HEK293 (cell line): ENCODE measurements around the gene FOXN3.

Experiments used
- BCL11A ChIP-seq: fragments of 450-650 bp; formaldehyde crosslinking; IDR thresholded peaks from 2 replicates; pipeline ENCODE4 v1.5.1; 2016; ENCODE audit warnings: low read depth, missing biosample characterization, missing genetic modification characterization
- PBX3 ChIP-seq: sonication (generic); formaldehyde crosslinking; IDR thresholded peaks from 2 replicates; pipeline ENCODE4 v1.8.1; 2022; ENCODE audit warnings: mild to moderate bottlenecking, moderate library complexity, missing genetic modification reagents
- SETDB1 ChIP-seq: IDR thresholded peaks from one replicate; pipeline ENCODE4 v1.6.1; 2017; ENCODE audit warnings: mild to moderate bottlenecking, low read length, moderate library complexity, mixed read lengths; ENCODE audit not compliant: insufficient read length
- ZBTB20 ChIP-seq: fragments of 450-650 bp; formaldehyde crosslinking; IDR thresholded peaks from 2 replicates; pipeline ENCODE4 v1.5.1; 2016; ENCODE audit warnings: missing biosample characterization, missing genetic modification characterization
- ZBTB21 ChIP-seq: fragments of 450-650 bp; formaldehyde crosslinking; IDR thresholded peaks from 2 replicates; pipeline ENCODE4 v1.5.1; 2017; ENCODE audit warnings: missing biosample characterization, missing genetic modification characterization
- ZNF157 ChIP-seq: fragments of 450-650 bp; formaldehyde crosslinking; IDR thresholded peaks from 2 replicates; pipeline ENCODE4 v1.5.1; 2016; ENCODE audit warnings: missing biosample characterization, missing genetic modification characterization
- ZNF292 ChIP-seq: fragments of 450-650 bp; formaldehyde crosslinking; IDR thresholded peaks from 2 replicates; pipeline ENCODE4 v1.5.1; 2016; ENCODE audit warnings: low read depth, missing biosample characterization, missing genetic modification characterization, borderline replicate concordance
- ZNF37A ChIP-seq: fragments of 450-650 bp; IDR thresholded peaks from 2 replicates; pipeline ENCODE4 v1.5.1; 2018; ENCODE audit warnings: missing biosample characterization, missing genetic modification characterization
- ZNF548 ChIP-seq: fragments of 450-650 bp; formaldehyde crosslinking; IDR thresholded peaks from 2 replicates; pipeline ENCODE4 v1.5.1; 2016; ENCODE audit warnings: missing biosample characterization, missing genetic modification characterization
- ZNF558 ChIP-seq: fragments of 450-650 bp; formaldehyde crosslinking; IDR thresholded peaks from 2 replicates; pipeline ENCODE4 v1.5.1; 2016; ENCODE audit warnings: missing biosample characterization, missing genetic modification characterization
- ZNF791 ChIP-seq: fragments of 450-650 bp; formaldehyde crosslinking; IDR thresholded peaks from 2 replicates; pipeline ENCODE4 v1.5.1; 2016; ENCODE audit warnings: missing biosample characterization, missing genetic modification characterization
- TF ChIP-seq, protein P1 (sequence below): fragments of 450-650 bp; formaldehyde crosslinking; IDR thresholded peaks from 2 replicates; pipeline ENCODE4 v1.5.1; 2016; ENCODE audit warnings: missing biosample characterization, missing genetic modification characterization
- TF ChIP-seq, protein P2 (sequence below): fragments of 450-650 bp; formaldehyde crosslinking; IDR thresholded peaks from 2 replicates; pipeline ENCODE4 v1.5.1; 2016; ENCODE audit warnings: missing biosample characterization, missing genetic modification characterization

DNA sequence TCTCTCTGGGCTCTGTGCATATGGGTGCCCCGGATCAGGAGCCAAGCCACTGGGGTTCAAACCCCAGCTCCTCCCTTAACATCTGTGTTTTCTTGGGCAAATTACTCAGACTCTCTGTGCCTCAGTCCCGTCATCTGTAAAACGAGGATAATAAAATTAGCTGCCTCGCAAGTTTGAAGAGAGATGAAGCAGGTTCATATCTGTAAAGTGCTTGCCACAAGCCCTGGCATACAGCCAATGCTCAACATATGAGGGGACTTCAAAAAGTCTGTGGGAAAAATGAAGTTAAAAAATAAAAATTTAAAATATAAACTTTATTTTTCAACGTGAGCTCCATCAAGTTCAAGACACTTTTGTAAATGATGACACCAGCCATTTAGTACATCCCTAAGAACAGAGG lies 276.7 kb downstream of the FOXN3 start:
- TF ChIP-seq ZBTB20 (no peak), ZNF157 (tag by site-specific recombination) (no peak), SETDB1 (no peak), ZNF37A (tag by site-specific recombination) (no peak), PBX3 (no peak), ZNF791 (tag by site-specific recombination) (no peak), BCL11A (tag by site-specific recombination) (no peak), ZNF558 (tag by site-specific recombination) (no peak), ZNF548 (tag by site-specific recombination) (no peak), ZNF292 (tag by site-specific recombination) (no peak), ZBTB21 (no peak)
- TF ChIP-seq, protein P1, sequence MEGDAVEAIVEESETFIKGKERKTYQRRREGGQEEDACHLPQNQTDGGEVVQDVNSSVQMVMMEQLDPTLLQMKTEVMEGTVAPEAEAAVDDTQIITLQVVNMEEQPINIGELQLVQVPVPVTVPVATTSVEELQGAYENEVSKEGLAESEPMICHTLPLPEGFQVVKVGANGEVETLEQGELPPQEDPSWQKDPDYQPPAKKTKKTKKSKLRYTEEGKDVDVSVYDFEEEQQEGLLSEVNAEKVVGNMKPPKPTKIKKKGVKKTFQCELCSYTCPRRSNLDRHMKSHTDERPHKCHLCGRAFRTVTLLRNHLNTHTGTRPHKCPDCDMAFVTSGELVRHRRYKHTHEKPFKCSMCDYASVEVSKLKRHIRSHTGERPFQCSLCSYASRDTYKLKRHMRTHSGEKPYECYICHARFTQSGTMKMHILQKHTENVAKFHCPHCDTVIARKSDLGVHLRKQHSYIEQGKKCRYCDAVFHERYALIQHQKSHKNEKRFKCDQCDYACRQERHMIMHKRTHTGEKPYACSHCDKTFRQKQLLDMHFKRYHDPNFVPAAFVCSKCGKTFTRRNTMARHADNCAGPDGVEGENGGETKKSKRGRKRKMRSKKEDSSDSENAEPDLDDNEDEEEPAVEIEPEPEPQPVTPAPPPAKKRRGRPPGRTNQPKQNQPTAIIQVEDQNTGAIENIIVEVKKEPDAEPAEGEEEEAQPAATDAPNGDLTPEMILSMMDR: no peak
- TF ChIP-seq, protein P2, sequence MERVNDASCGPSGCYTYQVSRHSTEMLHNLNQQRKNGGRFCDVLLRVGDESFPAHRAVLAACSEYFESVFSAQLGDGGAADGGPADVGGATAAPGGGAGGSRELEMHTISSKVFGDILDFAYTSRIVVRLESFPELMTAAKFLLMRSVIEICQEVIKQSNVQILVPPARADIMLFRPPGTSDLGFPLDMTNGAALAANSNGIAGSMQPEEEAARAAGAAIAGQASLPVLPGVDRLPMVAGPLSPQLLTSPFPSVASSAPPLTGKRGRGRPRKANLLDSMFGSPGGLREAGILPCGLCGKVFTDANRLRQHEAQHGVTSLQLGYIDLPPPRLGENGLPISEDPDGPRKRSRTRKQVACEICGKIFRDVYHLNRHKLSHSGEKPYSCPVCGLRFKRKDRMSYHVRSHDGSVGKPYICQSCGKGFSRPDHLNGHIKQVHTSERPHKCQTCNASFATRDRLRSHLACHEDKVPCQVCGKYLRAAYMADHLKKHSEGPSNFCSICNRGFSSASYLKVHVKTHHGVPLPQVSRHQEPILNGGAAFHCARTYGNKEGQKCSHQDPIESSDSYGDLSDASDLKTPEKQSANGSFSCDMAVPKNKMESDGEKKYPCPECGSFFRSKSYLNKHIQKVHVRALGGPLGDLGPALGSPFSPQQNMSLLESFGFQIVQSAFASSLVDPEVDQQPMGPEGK (tag by site-specific recombination): no peak
